GM12891 (cell line): Measurements from ENCODE around the gene VAMP5.

Source experiments
- PAX5 ChIP-seq: IDR thresholded peaks from 2 replicates; pipeline ENCODE4 v1.6.1; 2011; ENCODE audit warnings: low read length, moderate library complexity, mild to moderate bottlenecking; ENCODE audit not compliant: insufficient read depth, severe bottlenecking
- POLR2A ChIP-seq: IDR thresholded peaks from 2 replicates; pipeline ENCODE4 v1.6.1; 2011; ENCODE audit warnings: low read depth, low read length, control low read depth
- POLR2AphosphoS5 ChIP-seq: IDR thresholded peaks from 2 replicates; pipeline ENCODE4 v1.6.1; 2011; ENCODE audit warnings: low read depth, low read length, control low read depth
- POU2F2 ChIP-seq: IDR thresholded peaks from 2 replicates; pipeline ENCODE4 v1.6.1; 2011; ENCODE audit warnings: low read depth, mild to moderate bottlenecking, control low read depth, low read length, moderate library complexity
- SPI1 ChIP-seq: IDR thresholded peaks from 2 replicates; pipeline ENCODE4 v1.6.1; 2011; ENCODE audit warnings: low read depth, low read length, control low read depth
- TAF1 ChIP-seq: IDR thresholded peaks from 2 replicates; pipeline ENCODE4 v1.6.1; 2011; ENCODE audit warnings: low read depth, low read length, control low read depth

DNA sequence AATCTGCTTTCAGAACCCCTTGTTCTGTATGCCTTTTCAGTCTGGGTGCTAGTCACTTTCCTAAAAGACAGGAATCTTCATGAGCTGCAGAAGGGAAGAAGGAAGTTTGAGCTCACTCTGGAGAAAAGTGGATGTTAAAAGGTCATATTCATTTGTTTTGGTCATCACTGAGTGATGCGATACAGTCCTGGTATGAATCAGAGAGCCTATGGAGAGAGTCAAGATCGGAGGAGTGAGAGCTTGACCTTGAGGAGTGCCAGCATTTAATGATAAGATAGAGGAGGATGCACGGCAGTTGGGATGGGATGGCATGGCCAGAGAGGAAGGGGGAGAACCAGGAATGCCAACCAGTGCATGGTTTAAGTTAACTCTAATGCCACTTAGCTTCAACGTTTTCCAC, 51.4 kb downstream of the VAMP5 start:
- TF ChIP-seq POLR2A, result no peak
- TF ChIP-seq POLR2AphosphoS5, result no peak
- no peak for TF ChIP-seq TAF1
- no peak for TF ChIP-seq SPI1
- TF ChIP-seq POU2F2, result no peak
- no peak for TF ChIP-seq PAX5
